Colonic mucosa (tissue), 4 donors: ENCODE measurements around the gene PTBP2. TPM values are rescaled to one million over a fixed set of nuclear protein-coding genes. Genes with fewer than 3 reads are reported as not detected.

Source experiments
- DNase-seq: peaks from one replicate; pipeline ENCODE4 v3.0.0-alpha.2; 2020
- H3K27ac ChIP-seq: fragments of 200-600 bp; one replicate; pipeline ENCODE4 v1.8.0; 2021
- H3K27me3 ChIP-seq: fragments of 200-600 bp; one replicate; pipeline ENCODE4 v1.8.0; 2021
- H3K36me3 ChIP-seq: fragments of 200-600 bp; one replicate; pipeline ENCODE4 v1.8.0; 2021
- H3K4me1 ChIP-seq: fragments of 200-600 bp; one replicate; pipeline ENCODE4 v1.8.0; 2021; ENCODE audit warnings: mild to moderate bottlenecking
- H3K4me3 ChIP-seq: fragments of 200-600 bp; one replicate; pipeline ENCODE4 v1.8.0; 2021
- H3K9ac ChIP-seq, 2 donors: one replicate each; pipeline ENCODE4 v1.7.0; 2013; ENCODE audit warnings: control low read depth in 2 of 2, low read depth in 2 of 2, low read length in 2 of 2
- H3K9me3 ChIP-seq: fragments of 200-600 bp; one replicate; pipeline ENCODE4 v1.8.0; 2021
- CTCF ChIP-seq: fragments of 200-600 bp; IDR thresholded peaks from one replicate; pipeline ENCODE4 v1.8.0; 2022; ENCODE audit warnings: antibody characterized with exemption, mild to moderate bottlenecking
- intact Hi-C: fragments of 100-400 bp; cut with DNase I; formaldehyde crosslinking; loops from one replicate; pipeline ENCODE4 v1.14.1; 2022
- total RNA-seq, 2 donors: library from RNA; stranded (reverse); fragmentation: NEBNext Ultra II Directional in 1 of 2; extraction: Animal tissue kit (Norgen Biotek cat#: 25700) in 1 of 2; gene quantifications; one replicate each; pipeline ENCODE4 v1.2.1, GENCODE V29; 2021
- donor health status: healthy.
- donor health status: DM: no; HTN: no; CAD: no.
- donor health status: DM: no; HTN: no; CAD: no.

The PTBP2 gene
- total RNA-seq, 2 donors from 2014 or later: 9.1 to 17.0 TPM

- no peak for DNase-seq
- Histone ChIP-seq H3K27me3 (no peaks in the 10 kb centered on the region), H3K27ac (no peak overlapping the region), H3K36me3 (no peaks in the 10 kb centered on the region), H3K4me1 (no peaks in the 10 kb centered on the region), H3K4me3 (no peak overlapping the region), H3K9ac (no peak overlapping the region), H3K9me3 (no peaks in the 10 kb centered on the region)
- TF ChIP-seq CTCF: no peak
- intact Hi-C loops: no loop called here
These were observed 121.6 kb downstream of the PTBP2 start for GRCh38 chr1:96843196-96843595.

GRCh38 chr1:96843601-96844000 is 122.0 kb downstream of the PTBP2 start:
- Histone ChIP-seq H3K4me1 (no peaks in the 10 kb centered on the region), H3K9me3 (no peaks in the 10 kb centered on the region), H3K9ac (no peak overlapping the region), H3K27me3 (no peaks in the 10 kb centered on the region), H3K27ac (no peak overlapping the region), H3K36me3 (no peaks in the 10 kb centered on the region), H3K4me3 (no peak overlapping the region)
- DNase-seq: no peak
- intact Hi-C loops: no loop called here
- no peak for TF ChIP-seq CTCF

GRCh38 chr1:96845464-96845863 is 123.9 kb downstream of the PTBP2 start:
- Histone ChIP-seq H3K36me3 (no peaks in the 10 kb centered on the region), H3K4me3 (no peak overlapping the region), H3K9ac (no peak overlapping the region), H3K27me3 (no peaks in the 10 kb centered on the region), H3K4me1 (no peaks in the 10 kb centered on the region), H3K27ac (no peak overlapping the region), H3K9me3 (no peaks in the 10 kb centered on the region)
- peak; percentile 29 for DNase-seq
- intact Hi-C loops: loop anchor here (5.0 kb wide), 1 partner anchor 608 kb away; no protein-coding TSS in a partner anchor
- TF ChIP-seq CTCF: peak; percentile 46

- H3K27ac ChIP-seq: no peak overlapping the region
These were observed 140.3 kb downstream of the PTBP2 start for GRCh38 chr1:96861836-96862235.

GRCh38 chr1:96863449-96863848 is 141.9 kb downstream of the PTBP2 start:
- intact Hi-C loops: no loop called here

More at GRCh38 chr1:96861836-96862235, 140.3 kb downstream of the PTBP2 start:
- TF ChIP-seq CTCF: no peak
- Histone ChIP-seq H3K36me3 (no peaks in the 10 kb centered on the region), H3K4me1 (no peaks in the 10 kb centered on the region), H3K9me3 (no peaks in the 10 kb centered on the region), H3K4me3 (no peak overlapping the region), H3K9ac (no peak overlapping the region), H3K27me3 (no peaks in the 10 kb centered on the region)
- intact Hi-C loops: no loop called here
- DNase-seq: no peak

More at GRCh38 chr1:96863449-96863848, 141.9 kb downstream of the PTBP2 start:
- Histone ChIP-seq H3K9me3 (no peaks in the 10 kb centered on the region), H3K27ac (no peak overlapping the region), H3K27me3 (no peaks in the 10 kb centered on the region), H3K36me3 (no peaks in the 10 kb centered on the region), H3K4me3 (no peak overlapping the region), H3K4me1 (no peaks in the 10 kb centered on the region), H3K9ac (no peak overlapping the region)
- DNase-seq: no peak
- TF ChIP-seq CTCF: no peak
